K562 (cell line): Measurements from ENCODE around the gene ATF5. TPM values are rescaled to one million over a fixed set of nuclear protein-coding genes. Genes with fewer than 3 reads are reported as not detected.

Experiments
- HMGN3 ChIP-seq: IDR thresholded peaks from 2 replicates; pipeline ENCODE4 v1.6.1; 2011; ENCODE audit warnings: borderline replicate concordance, low read depth, mild to moderate bottlenecking, mixed read lengths, low read length; ENCODE audit not compliant: insufficient read length; ENCODE audit errors: extremely low read depth
- KLF1 ChIP-seq: fragments of 450-650 bp; IDR thresholded peaks from 2 replicates; pipeline ENCODE4 v1.6.1; 2016; ENCODE audit warnings: missing genetic modification characterization, missing compliant biosample characterization
- MAZ ChIP-seq, 2 experiments: fragments of 450-650 bp in 1 of 2; sonication (generic) in 1 of 2; formaldehyde crosslinking; IDR thresholded peaks in 1 of 2; conservative IDR thresholded peaks in 1 of 2; 2 replicates each; pipeline versions ENCODE4 v1.4.0 to v1.5.0; 2020; ENCODE audit warnings: mild to moderate bottlenecking in 1 of 2, missing genetic modification reagents in 1 of 2
- PRMT5 ChIP-seq: sonication (generic); formaldehyde crosslinking; IDR thresholded peaks from 2 replicates; pipeline ENCODE4 v1.5.0; 2020; ENCODE audit warnings: missing genetic modification reagents
- RBFOX2 ChIP-seq: fragments of 200-400 bp; formaldehyde crosslinking; IDR thresholded peaks from 2 replicates; pipeline ENCODE4 v1.6.1; 2017; ENCODE audit warnings: low read depth, mild to moderate bottlenecking, low read length, moderate library complexity
- RBM22 ChIP-seq: fragments of 200-400 bp; formaldehyde crosslinking; IDR thresholded peaks from 2 replicates; pipeline ENCODE4 v1.6.1; 2018; ENCODE audit warnings: low read length, low read depth; ENCODE audit not compliant: poor library complexity, severe bottlenecking
- RBM25 ChIP-seq: fragments of 200-400 bp; formaldehyde crosslinking; IDR thresholded peaks from 2 replicates; pipeline ENCODE4 v1.6.1; 2018; ENCODE audit warnings: low read length, low read depth, moderate library complexity; ENCODE audit not compliant: severe bottlenecking
- STAT5A ChIP-seq: IDR thresholded peaks from 2 replicates; pipeline ENCODE4 v1.6.1; 2012; ENCODE audit warnings: low read length, inconsistent platforms, borderline replicate concordance
- TARDBP ChIP-seq: fragments of 450-650 bp; IDR thresholded peaks from 2 replicates; pipeline ENCODE4 v1.6.1; 2016
- ZNF77 ChIP-seq: fragments of 250-450 bp; sonication (Bioruptor Pico); IDR thresholded peaks from 2 replicates; pipeline ENCODE4 v1.5.0; 2020
- polyA plus RNA-seq, 8 experiments: library from polyadenylated mRNA; depleted of rRNA in 4 of 8; stranded (reverse) in 5 of 8; unstranded in 3 of 8; fragments of >200 nt; fragmentation: Nextera tagmentation in 2 of 8; fragmentation: Illumina TruSeq in 1 of 8; extraction: Ambion mirVana in 2 of 8; extraction: Trizol in 1 of 8; gene quantifications; 2 replicates each; pipeline versions ENCODE4 v1.2.1 to v1.2.3, GENCODE V29; 2011 to 2014; ENCODE audit warnings: inconsistent platforms in 1 of 8, missing spikeins in 1 of 8
- total RNA-seq, 7 experiments: library from RNA; depleted of rRNA in 6 of 7; stranded (reverse); fragments of >200 nt in 6 of 7; fragmentation: Illumina TruSeq in 2 of 7; extraction: Trizol in 2 of 7; gene quantifications; 2 replicates each; pipeline versions ENCODE4 v1.2.1 to v1.2.3, GENCODE V29; 2011 to 2021; ENCODE audit warnings: low replicate concordance in 1 of 7
- TF ChIP-seq, protein P1 (sequence below): fragments of 200-800 bp; sonication (Bioruptor generic); IDR thresholded peaks from 2 replicates; pipeline ENCODE4 v1.6.1; 2017; ENCODE audit warnings: missing genetic modification characterization, missing compliant biosample characterization

Gene ATF5
- total and polyA plus RNA-seq, 9 of the 15 experiments (the other 6 are each of a cell fraction or from before 2014, with no cell fraction given) = 3.0 to 57.6 (median 11.1) TPM

DNA sequence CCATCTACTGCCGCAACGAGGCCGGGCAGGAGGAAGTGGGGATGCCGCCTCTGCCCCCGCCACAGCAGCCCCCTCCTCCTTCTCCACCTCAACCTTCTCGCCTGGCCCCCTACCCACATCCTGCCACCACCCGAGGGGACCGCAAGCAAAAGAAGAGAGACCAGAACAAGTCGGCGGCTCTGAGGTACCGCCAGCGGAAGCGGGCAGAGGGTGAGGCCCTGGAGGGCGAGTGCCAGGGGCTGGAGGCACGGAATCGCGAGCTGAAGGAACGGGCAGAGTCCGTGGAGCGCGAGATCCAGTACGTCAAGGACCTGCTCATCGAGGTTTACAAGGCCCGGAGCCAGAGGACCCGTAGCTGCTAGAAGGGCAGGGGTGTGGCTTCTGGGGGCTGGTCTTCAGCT lies 3.7 kb downstream of the ATF5 start (continued):
- TF ChIP-seq TARDBP (peak; percentile 90; the same call in 1 of the 2 replicates), KLF1 (tag) (no peak), ZNF77 (CRISPR knock-in tag) (no peak), RBFOX2 (peak; percentile 85), MAZ (CRISPR knock-in tag; conservative IDR thresholded peaks at IDR 0.05 in 1 of 2, IDR thresholded peaks at IDR 0.05 in 1 of 2) (0 out of 4 replicates have a peak, but pooled peaks of 1 of the 2 experiments have one; percentile 4), PRMT5 (CRISPR knock-in tag) (no peak), STAT5A (0 out of 2 replicates have a peak, but pooled peaks have one; percentile 8), RBM22 (peak; percentile 98), HMGN3 (peak; percentile 26), RBM25 (no peak)
- TF ChIP-seq, protein P1, sequence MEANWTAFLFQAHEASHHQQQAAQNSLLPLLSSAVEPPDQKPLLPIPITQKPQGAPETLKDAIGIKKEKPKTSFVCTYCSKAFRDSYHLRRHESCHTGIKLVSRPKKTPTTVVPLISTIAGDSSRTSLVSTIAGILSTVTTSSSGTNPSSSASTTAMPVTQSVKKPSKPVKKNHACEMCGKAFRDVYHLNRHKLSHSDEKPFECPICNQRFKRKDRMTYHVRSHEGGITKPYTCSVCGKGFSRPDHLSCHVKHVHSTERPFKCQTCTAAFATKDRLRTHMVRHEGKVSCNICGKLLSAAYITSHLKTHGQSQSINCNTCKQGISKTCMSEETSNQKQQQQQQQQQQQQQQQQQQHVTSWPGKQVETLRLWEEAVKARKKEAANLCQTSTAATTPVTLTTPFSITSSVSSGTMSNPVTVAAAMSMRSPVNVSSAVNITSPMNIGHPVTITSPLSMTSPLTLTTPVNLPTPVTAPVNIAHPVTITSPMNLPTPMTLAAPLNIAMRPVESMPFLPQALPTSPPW (CRISPR knock-in tag) = no peak
